ENCODE data around the gene PSKH1. TPM values are rescaled to one million over a fixed set of nuclear protein-coding genes. Genes with fewer than 3 reads are reported as not detected.

Gene PSKH1
- total and polyA plus RNA-seq, 10 of the 15 experiments (the other 5 are each of a cell fraction or from before 2014, with no cell fraction given), result 0.63 to 20.4 (median 7.8) TPM

DNA sequence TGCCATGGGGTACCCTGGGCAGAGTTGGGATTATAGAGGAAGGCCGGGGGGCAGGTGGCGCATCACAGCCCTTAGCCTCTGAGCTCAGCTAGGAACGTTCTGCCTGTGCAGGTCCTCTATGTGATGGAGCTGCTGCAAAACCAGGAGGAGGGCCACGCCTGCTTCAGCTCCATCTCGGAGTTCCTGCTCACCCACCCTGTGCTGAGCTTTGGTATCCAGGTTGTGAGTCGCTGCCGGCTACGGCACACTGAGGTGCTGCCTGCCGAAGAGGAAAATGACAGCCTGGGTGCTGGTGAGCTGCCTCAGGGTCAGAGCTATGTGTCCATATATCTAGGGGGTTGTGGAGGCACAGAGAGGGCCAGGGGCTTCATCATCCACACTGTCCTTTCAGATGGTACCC, 14.2 kb upstream of the PSKH1 start:
- Histone ChIP-seq H4K20me1 (ENCODE audit: control insufficient read depth, insufficient read depth) (peaks cover 2% of the 10 kb centered on the region), H3K4me2 (ENCODE audit: control insufficient read depth, insufficient read depth) (no peak overlapping the region), H3K4me1 (ENCODE audit: control insufficient read depth, insufficient read depth, low read length) (peaks cover 6% of the 10 kb centered on the region; the same call in 1 of the 2 replicates), H3K9ac (ENCODE audit: control insufficient read depth, insufficient read depth, low read length) (no peak overlapping the region), H3K79me2 (ENCODE audit: control insufficient read depth, insufficient read depth, low read length) (peaks cover 19% of the 10 kb centered on the region), H3K27ac (ENCODE audit: control insufficient read depth, insufficient read depth) (no peak overlapping the region), H2AFZ (ENCODE audit: control insufficient read depth, low read depth, low read length) (no peak overlapping the region), H3K36me3 (ENCODE audit: control insufficient read depth in 2 of 2, insufficient read depth in 2 of 2, low read length in 1 of 2) (peaks cover 19 to 58% of the 10 kb centered on the region in 2 experiments; a peak in 3 of 4 replicates), H3K27me3 (replicated peaks in 1 of 2; ENCODE audit: control insufficient read depth in 2 of 2, insufficient read depth in 2 of 2, low read length in 1 of 2) (no peaks in the 10 kb centered on the region), H3K9me3 (replicated peaks; ENCODE audit: control insufficient read depth, insufficient read depth, low read length) (no peaks in the 10 kb centered on the region), H3K4me3 (no peak overlapping the region)
- ATAC-seq (no peak), FAIRE-seq (no peak), DNase-seq (ENCODE audit: low read depth, low spot score) (no peak)
- over 99% methylated on average over 9 of the region's 9 CpGs for WGBS (ENCODE audit: insufficient coverage, insufficient replicate concordance, low lambda C conversion rate, missing lambda C conversion rate)
- CTCF ChIA-PET, result interaction anchor here (0.9 to 2.2 kb wide), 2 partner anchors 10 to 62 kb away, joined by 5 to 9 read pairs; no protein-coding TSS in a partner anchor
- BruUV-seq (replicated peaks), result no TSS peak
- TF ChIP-seq GABPA (IDR thresholded peaks at IDR 0.05; ENCODE audit: low read depth), result no peak
- POLR2A ChIA-PET, result no interaction called here
- in situ Hi-C loops (cut with MboI), result loop anchor here (5.0 kb wide), 1 partner anchor 163 kb away; no protein-coding TSS in a partner anchor
- intact Hi-C loops (cut with micrococcal nuclease; ENCODE audit: unreplicated experiment), result no loop called here
- RAD21 ChIA-PET (ENCODE audit: unreplicated experiment), result no interaction called here
- SMC1A ChIA-PET (ENCODE audit: uncharacterized antibody, unreplicated experiment), result no interaction called here

DNA sequence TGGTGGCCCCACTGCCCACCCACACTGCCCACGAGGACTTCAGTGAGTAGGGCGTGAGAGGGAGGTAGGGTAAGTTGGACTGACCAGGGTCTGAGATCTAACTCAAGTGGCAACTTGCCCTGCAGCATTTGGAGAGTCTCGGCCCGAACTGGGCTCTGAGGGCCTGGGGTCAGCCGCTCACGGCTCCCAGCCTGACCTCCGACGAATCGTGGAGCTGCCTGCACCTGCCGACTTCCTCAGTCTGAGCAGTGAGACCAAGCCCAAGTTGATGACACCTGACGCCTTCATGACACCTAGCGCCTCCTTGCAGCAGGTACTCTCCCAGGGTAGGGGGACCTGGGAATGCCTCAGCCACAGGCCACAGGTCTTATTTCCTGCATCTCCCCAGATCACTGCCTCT, 13.6 kb upstream of the PSKH1 start:
- H3K4me1 ChIP-seq (ENCODE audit: control insufficient read depth, insufficient read depth, low read length), result peaks cover 3% of the 10 kb centered on the region; the same call in 1 of the 2 replicates
- 85% methylated on average over 12 of the region's 12 CpGs for WGBS (ENCODE audit: insufficient coverage, insufficient replicate concordance, low lambda C conversion rate, missing lambda C conversion rate)
- no peak overlapping the region for H3K4me2 ChIP-seq (ENCODE audit: control insufficient read depth, insufficient read depth)
- TF ChIP-seq ZNF384 (IDR thresholded peaks at IDR 0.05; ENCODE audit: borderline replicate concordance, low read depth, low read length) (no peak), NRF1 (conservative IDR thresholded peaks at IDR 0.05; ENCODE audit: low read depth, low read length) (no peak), TCF7 (IDR thresholded peaks at IDR 0.05; ENCODE audit: borderline replicate concordance) (no peak)
- no peak for FAIRE-seq
- BruUV-seq (replicated peaks), result no TSS peak
- RAD21 ChIA-PET (ENCODE audit: unreplicated experiment), result no interaction called here
- in situ Hi-C loops (cut with MboI) (loop anchor here (5.0 kb wide), 1 partner anchor 163 kb away; no protein-coding TSS in a partner anchor), intact Hi-C loops (cut with micrococcal nuclease; ENCODE audit: unreplicated experiment) (no loop called here)
- H3K4me3 ChIP-seq, result no peak overlapping the region
- CTCF ChIA-PET, result interaction anchor here (0.9 to 2.2 kb wide), 2 partner anchors 9 to 63 kb away, joined by 5 to 9 read pairs; no protein-coding TSS in a partner anchor
- ATAC-seq, result no peak
- H3K36me3 ChIP-seq (ENCODE audit: control insufficient read depth in 2 of 2, insufficient read depth in 2 of 2, low read length in 1 of 2), result peaks cover 22 to 61% of the 10 kb centered on the region in 2 experiments; a peak in 3 of 4 replicates
- H3K27me3 ChIP-seq (replicated peaks in 1 of 2; ENCODE audit: control insufficient read depth in 2 of 2, insufficient read depth in 2 of 2, low read length in 1 of 2), result no peaks in the 10 kb centered on the region
- SMC1A ChIA-PET (ENCODE audit: uncharacterized antibody, unreplicated experiment), result no interaction called here
- H3K27ac ChIP-seq (ENCODE audit: control insufficient read depth, insufficient read depth), result no peak overlapping the region
- POLR2A ChIA-PET, result no interaction called here
- no peaks in the 10 kb centered on the region for H3K9me3 ChIP-seq (replicated peaks; ENCODE audit: control insufficient read depth, insufficient read depth, low read length)
- DNase-seq (ENCODE audit: low read depth, low spot score), result no peak
- no peaks in the 10 kb centered on the region; the same call in 1 of the 2 replicates for H4K20me1 ChIP-seq (ENCODE audit: control insufficient read depth, insufficient read depth)
- peaks cover 12% of the 10 kb centered on the region for H3K79me2 ChIP-seq (ENCODE audit: control insufficient read depth, insufficient read depth, low read length)
- no peak overlapping the region for H2AFZ ChIP-seq (ENCODE audit: control insufficient read depth, low read depth, low read length)
- H3K9ac ChIP-seq (ENCODE audit: control insufficient read depth, insufficient read depth, low read length), result no peak overlapping the region
